Effector memory CD4-positive, alpha-beta T cell (primary cell): Measurements from ENCODE around the gene MYRFL.

Source experiments
- DNase-seq, 3 donors: peaks; one replicate each; pipeline ENCODE4 v3.0.0-alpha.2; 2020
- H3K27ac ChIP-seq: 2 replicates; pipeline ENCODE4 v1.7.0; 2013; ENCODE audit warnings: mild to moderate bottlenecking, low read length, moderate library complexity; ENCODE audit not compliant: insufficient read depth, poor library complexity, severe bottlenecking
- H3K27me3 ChIP-seq: replicated peaks from 2 replicates; pipeline ENCODE4 v1.7.0; 2013; ENCODE audit warnings: mild to moderate bottlenecking, low read length; ENCODE audit not compliant: insufficient read depth, control insufficient read depth, poor library complexity, severe bottlenecking
- H3K36me3 ChIP-seq: 2 replicates; pipeline ENCODE4 v1.7.0; 2013; ENCODE audit warnings: mild to moderate bottlenecking, low read length, moderate library complexity; ENCODE audit not compliant: control insufficient read depth, insufficient read depth
- H3K4me1 ChIP-seq: 2 replicates; pipeline ENCODE4 v1.7.0; 2013; ENCODE audit warnings: low read length, mild to moderate bottlenecking; ENCODE audit not compliant: control insufficient read depth, insufficient read depth, poor library complexity, severe bottlenecking
- H3K4me3 ChIP-seq: 2 replicates; pipeline ENCODE4 v1.7.0; 2013; ENCODE audit warnings: low read length, low read depth, mild to moderate bottlenecking; ENCODE audit not compliant: insufficient read depth, poor library complexity, severe bottlenecking
- H3K9me3 ChIP-seq: 2 replicates; pipeline ENCODE4 v1.7.0; 2013; ENCODE audit warnings: mild to moderate bottlenecking, low read length, moderate library complexity; ENCODE audit not compliant: control insufficient read depth

MYRFL gene

GRCh38 chr12:69872804-69873203 lies 47.8 kb downstream of the MYRFL start:
- H3K4me3 ChIP-seq: no peak overlapping the region
- no peaks in the 10 kb centered on the region for H3K27me3 ChIP-seq
- no peaks in the 10 kb centered on the region for H3K4me1 ChIP-seq
- no peaks in the 10 kb centered on the region for H3K36me3 ChIP-seq
- H3K27ac ChIP-seq: no peak overlapping the region
- H3K9me3 ChIP-seq: no peaks in the 10 kb centered on the region
- DNase-seq: no peak

- no peaks in the 10 kb centered on the region for H3K36me3 ChIP-seq
- no peak overlapping the region for H3K27ac ChIP-seq
- no peaks in the 10 kb centered on the region for H3K9me3 ChIP-seq
- H3K4me3 ChIP-seq: no peak overlapping the region
- no peaks in the 10 kb centered on the region for H3K4me1 ChIP-seq
- DNase-seq: no peak
- H3K27me3 ChIP-seq: no peaks in the 10 kb centered on the region
Observed at GRCh38 chr12:69873429-69873828, 48.4 kb downstream of the MYRFL start.

DNA sequence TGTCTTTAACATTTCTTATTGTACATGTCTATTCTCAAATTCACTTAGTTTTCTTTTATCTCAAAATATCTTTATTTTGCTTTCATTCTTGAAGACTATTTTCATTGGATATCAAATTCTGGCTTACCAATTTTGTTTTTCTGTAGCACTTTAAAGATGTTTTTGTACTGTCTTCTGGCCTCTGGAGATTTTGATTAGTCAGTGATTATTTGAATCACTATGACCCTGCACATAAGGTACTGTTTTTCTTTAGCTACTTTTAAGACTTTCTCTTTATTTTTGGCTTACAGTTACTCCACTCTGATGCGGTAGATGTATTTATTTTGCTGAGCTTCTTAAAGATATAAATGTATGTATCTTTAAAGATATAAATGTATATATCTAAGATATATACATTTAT lies 49.6 kb downstream of the MYRFL start:
- Histone ChIP-seq H3K36me3 (no peaks in the 10 kb centered on the region), H3K4me1 (no peaks in the 10 kb centered on the region), H3K27ac (no peak overlapping the region), H3K4me3 (no peak overlapping the region), H3K9me3 (no peaks in the 10 kb centered on the region), H3K27me3 (no peaks in the 10 kb centered on the region)
- no peak for DNase-seq

DNA sequence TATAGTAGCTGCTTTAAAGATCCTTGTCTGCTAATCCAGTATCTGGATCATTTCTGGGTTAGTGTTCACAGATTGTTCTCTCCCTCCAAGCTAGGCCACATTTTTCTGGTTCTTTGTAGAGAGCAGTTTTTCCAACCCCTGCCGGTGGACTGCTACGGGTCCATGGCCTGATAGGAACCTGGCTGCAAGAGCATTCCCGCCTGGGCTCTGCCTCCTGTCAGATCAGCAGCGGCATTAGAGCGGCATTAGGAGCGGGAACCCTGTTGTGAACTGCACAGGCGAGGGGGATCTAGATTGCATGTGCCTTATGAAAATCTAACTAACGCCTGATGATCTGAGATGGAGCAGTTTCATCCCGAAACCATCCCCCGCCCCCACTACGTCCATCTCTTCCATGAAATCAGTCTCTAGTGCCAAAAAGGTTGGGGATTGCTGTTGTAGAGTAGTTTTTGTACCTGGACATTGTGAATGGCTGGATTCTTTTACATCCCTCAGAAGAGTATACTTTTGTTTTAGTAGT lies 50.4 kb downstream of the MYRFL start:
- H3K27me3 ChIP-seq: no peaks in the 10 kb centered on the region
- no peak overlapping the region for H3K4me3 ChIP-seq
- H3K36me3 ChIP-seq: no peaks in the 10 kb centered on the region
- H3K27ac ChIP-seq: no peak overlapping the region
- no peaks in the 10 kb centered on the region for H3K4me1 ChIP-seq
- no peak for DNase-seq
- no peaks in the 10 kb centered on the region for H3K9me3 ChIP-seq

GRCh38 chr12:69879007-69879960 lies 54.3 kb downstream of the MYRFL start:
- Histone ChIP-seq H3K9me3 (no peaks in the 10 kb centered on the region), H3K4me3 (no peak overlapping the region), H3K27me3 (no peaks in the 10 kb centered on the region), H3K36me3 (no peaks in the 10 kb centered on the region), H3K27ac (no peak overlapping the region), H3K4me1 (no peaks in the 10 kb centered on the region)
- peak; percentile 12 to 36 (median 22) for DNase-seq

DNA sequence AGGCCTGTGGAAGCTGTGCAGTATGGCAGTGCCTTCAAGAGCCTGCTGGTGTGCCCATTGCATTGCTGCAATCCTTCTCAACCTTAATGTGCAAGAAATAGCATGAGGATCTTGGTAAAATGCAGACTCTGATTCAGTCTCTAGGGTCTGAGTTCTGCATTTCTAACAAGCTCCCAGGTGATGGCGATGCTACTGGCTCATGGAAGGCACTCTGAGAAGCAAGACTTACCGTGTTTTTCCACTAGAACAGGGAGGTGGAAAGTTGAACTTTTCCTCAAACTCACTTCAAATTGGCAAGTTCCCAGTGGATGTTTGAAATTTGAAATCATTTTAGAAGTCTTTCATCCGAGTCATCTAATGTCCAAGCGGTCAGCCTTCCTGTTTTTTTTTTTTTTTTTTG lies 55.5 kb downstream of the MYRFL start:
- H3K4me3 ChIP-seq: no peak overlapping the region
- DNase-seq: no peak
- no peaks in the 10 kb centered on the region for H3K9me3 ChIP-seq
- no peaks in the 10 kb centered on the region for H3K36me3 ChIP-seq
- H3K4me1 ChIP-seq: no peaks in the 10 kb centered on the region
- H3K27ac ChIP-seq: no peak overlapping the region
- no peaks in the 10 kb centered on the region for H3K27me3 ChIP-seq

GRCh38 chr12:69881771-69882170 lies 56.7 kb downstream of the MYRFL start:
- Histone ChIP-seq H3K36me3 (no peaks in the 10 kb centered on the region), H3K9me3 (no peaks in the 10 kb centered on the region), H3K27me3 (no peaks in the 10 kb centered on the region), H3K27ac (no peak overlapping the region), H3K4me3 (no peak overlapping the region), H3K4me1 (no peaks in the 10 kb centered on the region)
- no peak for DNase-seq

DNA sequence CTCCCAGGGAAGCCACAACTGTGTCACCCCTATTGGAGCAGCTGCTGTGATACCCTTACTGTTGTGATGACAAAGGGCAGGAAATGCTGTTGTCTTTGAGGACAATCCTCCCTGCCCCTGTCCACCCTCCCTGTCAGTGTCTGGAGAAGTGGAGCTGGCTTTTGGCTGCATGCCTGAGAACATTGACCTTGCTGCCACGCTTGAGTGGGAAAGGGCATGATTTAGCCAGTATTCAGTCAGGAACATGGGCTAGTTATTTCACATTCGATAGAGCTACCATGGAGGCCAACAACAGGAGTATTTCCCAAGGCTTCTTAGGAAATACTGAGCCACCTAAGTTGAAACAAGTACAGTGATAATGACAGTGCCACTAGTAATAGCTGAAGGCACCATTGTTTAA lies 59.4 kb downstream of the MYRFL start:
- Histone ChIP-seq H3K36me3 (no peaks in the 10 kb centered on the region), H3K27ac (no peak overlapping the region), H3K4me1 (no peaks in the 10 kb centered on the region), H3K4me3 (no peak overlapping the region), H3K27me3 (no peaks in the 10 kb centered on the region), H3K9me3 (no peaks in the 10 kb centered on the region)
- DNase-seq: no peak

DNA sequence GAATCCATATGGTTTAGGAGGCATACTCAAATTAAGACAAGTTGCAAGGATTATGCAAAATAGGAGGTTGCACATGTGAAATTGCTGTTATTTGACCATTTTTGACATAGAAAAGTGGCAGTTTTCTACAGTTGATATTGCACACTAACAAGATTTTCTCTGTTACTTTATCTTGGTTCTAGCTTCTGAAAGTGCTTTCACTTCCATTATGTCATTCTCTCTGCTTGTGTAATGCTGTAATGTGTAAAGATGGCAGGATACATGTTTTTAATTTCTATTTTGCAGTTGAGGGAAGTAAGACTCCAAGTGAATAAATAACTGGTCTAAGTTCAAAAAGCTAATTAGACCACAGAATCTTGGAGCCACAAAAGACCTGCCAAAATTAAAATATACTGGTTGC lies 60.6 kb downstream of the MYRFL start:
- Histone ChIP-seq H3K36me3 (no peaks in the 10 kb centered on the region), H3K27ac (no peak overlapping the region), H3K4me3 (no peak overlapping the region), H3K4me1 (no peaks in the 10 kb centered on the region), H3K9me3 (no peaks in the 10 kb centered on the region), H3K27me3 (no peaks in the 10 kb centered on the region)
- no peak for DNase-seq

- Histone ChIP-seq H3K27ac (no peak overlapping the region), H3K4me3 (no peak overlapping the region), H3K9me3 (no peaks in the 10 kb centered on the region), H3K27me3 (no peaks in the 10 kb centered on the region), H3K4me1 (no peaks in the 10 kb centered on the region), H3K36me3 (no peaks in the 10 kb centered on the region)
- DNase-seq: no peak
Observed at GRCh38 chr12:69886109-69886508, 61.1 kb downstream of the MYRFL start.
